ENCODE results near the gene CALML4.

DNA sequence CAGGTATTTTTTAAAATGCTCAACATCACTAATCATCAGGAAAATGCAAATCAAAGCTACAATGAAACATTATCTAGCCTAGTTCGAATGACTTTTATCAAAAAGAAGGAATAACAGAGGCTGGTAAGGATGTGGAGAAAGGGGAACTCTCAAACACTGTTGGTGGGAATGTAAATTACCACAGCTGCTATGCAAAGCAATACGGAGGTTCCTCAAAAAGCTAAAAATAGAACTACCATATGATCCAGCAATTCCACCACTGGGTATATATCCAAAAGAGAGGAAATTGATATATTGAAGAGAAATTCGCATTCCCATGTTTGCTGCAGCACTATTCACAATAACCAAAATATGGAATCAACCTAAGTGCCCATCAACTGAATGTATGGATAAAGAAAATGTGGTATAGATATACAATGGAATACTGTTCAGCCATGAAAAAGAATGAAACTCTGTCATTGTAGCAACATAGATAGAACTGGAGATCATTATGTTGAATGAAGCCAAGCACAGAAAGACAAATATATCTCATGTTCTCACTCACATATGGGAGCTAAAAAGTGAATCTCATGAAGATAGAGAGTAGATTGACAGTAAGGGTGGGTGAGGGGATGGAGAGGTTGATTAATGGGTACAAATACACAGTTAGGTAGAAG, 44.1 kb upstream of the CALML4 start:
- TF ChIP-seq, protein P1, sequence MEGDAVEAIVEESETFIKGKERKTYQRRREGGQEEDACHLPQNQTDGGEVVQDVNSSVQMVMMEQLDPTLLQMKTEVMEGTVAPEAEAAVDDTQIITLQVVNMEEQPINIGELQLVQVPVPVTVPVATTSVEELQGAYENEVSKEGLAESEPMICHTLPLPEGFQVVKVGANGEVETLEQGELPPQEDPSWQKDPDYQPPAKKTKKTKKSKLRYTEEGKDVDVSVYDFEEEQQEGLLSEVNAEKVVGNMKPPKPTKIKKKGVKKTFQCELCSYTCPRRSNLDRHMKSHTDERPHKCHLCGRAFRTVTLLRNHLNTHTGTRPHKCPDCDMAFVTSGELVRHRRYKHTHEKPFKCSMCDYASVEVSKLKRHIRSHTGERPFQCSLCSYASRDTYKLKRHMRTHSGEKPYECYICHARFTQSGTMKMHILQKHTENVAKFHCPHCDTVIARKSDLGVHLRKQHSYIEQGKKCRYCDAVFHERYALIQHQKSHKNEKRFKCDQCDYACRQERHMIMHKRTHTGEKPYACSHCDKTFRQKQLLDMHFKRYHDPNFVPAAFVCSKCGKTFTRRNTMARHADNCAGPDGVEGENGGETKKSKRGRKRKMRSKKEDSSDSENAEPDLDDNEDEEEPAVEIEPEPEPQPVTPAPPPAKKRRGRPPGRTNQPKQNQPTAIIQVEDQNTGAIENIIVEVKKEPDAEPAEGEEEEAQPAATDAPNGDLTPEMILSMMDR (IDR thresholded peaks at IDR 0.05) = no peak
- TF ChIP-seq POLR2A (IDR thresholded peaks at IDR 0.05) (no peak), POLR2AphosphoS5 (IDR thresholded peaks at IDR 0.05) (no peak), EP300 (IDR thresholded peaks at IDR 0.05) (no peak)
